Activated CD8-positive, alpha-beta memory T cell treated with anti-CD3 and anti-CD28 coated beads for 24 hours (primary cell): ENCODE measurements around the gene CCDC27.

Source experiments
- DNase-seq: peaks from one replicate; pipeline ENCODE4 v3.0.0-alpha.2; 2020

Gene CCDC27

DNA sequence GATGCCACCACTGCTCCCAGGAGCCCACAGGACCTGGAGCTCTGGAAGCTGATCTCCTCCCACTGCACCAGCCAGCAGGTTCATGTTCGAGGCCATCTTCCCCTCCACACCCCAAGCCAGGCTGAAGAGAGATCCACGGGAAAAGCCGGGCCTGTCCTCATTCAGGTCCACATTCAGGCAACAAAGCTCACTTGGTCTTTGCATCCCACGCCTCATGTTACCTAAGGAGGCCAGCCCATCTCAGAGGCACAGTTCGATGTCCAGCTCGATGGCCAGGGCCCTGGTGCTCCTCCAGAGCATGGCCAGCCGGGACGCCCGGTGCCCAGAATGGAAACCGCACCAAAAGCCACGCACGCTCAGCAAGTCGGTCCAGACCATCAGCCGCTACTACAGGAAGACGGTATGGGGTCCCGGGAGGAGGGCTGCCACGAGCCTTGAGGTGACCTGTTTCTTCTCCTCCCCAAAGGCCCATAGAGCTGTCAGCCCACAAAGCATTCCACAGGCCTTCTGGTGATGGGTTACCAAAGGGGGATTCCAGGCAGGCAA, at the start of gene CCDC27:
Gene CCDC27, plus strand, starts transcription at position 51 of the 546 bp plus-strand sequence. Its CDS starts 32 bp downstream, at position 83.
- no peak for DNase-seq

- DNase-seq: no peak
Observed at GRCh38 chr1:3702528-3702927, 49.7 kb upstream of the CCDC27 start.

GRCh38 chr1:3702990-3703728, 49.1 kb upstream of the CCDC27 start:
- DNase-seq: no peak

GRCh38 chr1:3703786-3704371, 48.4 kb upstream of the CCDC27 start:
- no peak for DNase-seq

DNA sequence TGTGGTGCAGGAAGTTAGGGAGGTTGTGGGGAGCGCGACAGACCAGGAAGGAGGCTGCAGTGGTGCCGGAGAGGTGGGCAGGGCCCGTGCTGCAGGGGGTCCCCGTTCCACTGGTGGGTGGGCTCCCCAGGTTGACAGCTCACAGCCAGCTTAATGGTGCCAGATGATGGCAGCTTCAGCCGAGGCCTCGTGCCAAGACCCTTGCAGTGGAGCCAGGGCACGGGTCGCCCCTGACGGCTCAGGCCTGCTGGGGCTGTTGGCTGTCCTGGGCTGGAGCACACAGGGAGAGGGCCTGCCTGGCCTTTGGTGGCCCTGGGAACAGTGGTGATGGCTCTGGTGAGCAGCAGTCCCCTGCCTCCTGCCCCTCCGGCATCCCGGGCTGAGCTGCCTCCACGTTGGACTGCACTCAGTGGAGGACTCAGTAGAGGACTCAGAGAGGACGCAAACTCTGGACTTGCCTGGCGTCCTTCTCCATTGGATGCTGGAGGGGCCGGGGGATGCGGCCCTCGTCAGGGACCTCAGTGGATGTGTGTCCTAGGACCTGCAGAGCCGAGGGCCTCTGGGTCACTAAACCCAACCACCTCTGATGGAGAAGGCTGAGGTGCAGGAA, 46.8 kb upstream of the CCDC27 start:
- DNase-seq: no peak

GRCh38 chr1:3706651-3707297, 45.5 kb upstream of the CCDC27 start:
- DNase-seq: no peak

DNA sequence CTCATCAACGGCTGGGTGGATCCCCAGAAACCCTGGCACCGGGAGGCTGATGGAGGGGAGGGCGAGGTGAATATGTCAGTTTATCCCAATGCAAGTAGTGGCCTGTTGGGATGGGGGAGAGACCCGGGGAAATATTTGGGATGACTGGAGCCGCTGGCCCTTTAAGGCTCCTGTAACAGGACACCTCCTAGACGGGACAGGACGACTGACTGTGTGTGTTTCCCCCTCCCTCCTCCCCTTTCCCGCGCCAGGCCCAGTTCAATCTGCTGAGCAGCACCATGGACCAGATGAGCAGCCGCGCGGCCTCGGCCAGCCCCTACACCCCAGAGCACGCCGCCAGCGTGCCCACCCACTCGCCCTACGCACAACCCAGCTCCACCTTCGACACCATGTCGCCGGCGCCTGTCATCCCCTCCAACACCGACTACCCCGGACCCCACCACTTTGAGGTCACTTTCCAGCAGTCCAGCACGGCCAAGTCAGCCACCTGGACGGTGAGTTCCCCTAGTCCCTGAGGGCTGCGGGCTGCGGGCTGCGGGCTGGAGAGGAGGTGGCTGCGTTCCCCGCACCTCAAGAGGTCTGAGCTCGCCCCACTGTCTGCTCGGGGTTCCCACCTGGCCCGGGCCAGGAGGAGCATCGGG, 44.8 kb upstream of the CCDC27 start:
- DNase-seq: no peak

- no peak for DNase-seq
Observed at GRCh38 chr1:3707939-3708328, 44.3 kb upstream of the CCDC27 start.

DNA sequence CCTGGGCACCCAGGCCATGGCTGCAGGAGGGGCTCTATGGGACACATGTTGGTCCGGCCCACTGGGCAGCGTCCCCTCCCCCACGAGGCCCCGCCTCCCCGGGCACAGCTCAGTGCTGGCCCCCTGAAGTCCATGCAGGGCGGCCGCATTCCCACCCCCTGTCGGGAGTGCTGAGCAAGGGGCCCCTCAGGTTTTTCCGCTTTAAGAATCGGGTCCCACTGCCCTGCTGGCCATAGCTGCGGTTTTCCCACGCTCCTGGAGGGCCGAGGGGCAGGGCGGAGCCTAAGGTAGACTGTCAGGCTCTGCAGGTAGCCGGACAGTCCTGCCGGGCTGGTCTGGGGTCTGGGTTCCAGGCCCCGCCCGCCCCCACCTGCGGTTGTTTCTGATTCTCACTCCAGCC, 43.5 kb upstream of the CCDC27 start:
- no peak for DNase-seq

- no peak for DNase-seq
Observed at GRCh38 chr1:3710251-3710650, 42.0 kb upstream of the CCDC27 start.

DNA sequence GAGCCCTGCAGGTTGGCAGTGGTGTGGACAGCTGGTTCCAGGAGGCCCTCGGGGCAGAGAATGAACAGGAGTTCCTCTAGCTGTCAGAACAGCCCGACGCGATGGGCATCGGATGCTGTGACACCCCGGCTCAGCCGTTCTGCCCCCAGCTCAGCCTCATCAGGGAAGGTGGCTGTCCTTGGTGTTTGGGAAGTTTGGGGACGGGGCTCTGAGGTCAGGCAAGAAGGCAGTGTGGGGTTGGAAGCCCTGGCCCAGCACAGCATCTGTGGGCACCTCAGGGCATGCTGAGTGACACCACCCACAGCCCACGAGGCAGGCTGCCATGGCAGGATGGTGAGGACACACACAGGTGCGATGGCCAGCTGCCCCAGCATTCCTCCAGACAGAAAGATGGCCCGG, 40.9 kb upstream of the CCDC27 start:
- DNase-seq: no peak

- DNase-seq: no peak
Observed at GRCh38 chr1:3711780-3712451, 40.3 kb upstream of the CCDC27 start.

DNA sequence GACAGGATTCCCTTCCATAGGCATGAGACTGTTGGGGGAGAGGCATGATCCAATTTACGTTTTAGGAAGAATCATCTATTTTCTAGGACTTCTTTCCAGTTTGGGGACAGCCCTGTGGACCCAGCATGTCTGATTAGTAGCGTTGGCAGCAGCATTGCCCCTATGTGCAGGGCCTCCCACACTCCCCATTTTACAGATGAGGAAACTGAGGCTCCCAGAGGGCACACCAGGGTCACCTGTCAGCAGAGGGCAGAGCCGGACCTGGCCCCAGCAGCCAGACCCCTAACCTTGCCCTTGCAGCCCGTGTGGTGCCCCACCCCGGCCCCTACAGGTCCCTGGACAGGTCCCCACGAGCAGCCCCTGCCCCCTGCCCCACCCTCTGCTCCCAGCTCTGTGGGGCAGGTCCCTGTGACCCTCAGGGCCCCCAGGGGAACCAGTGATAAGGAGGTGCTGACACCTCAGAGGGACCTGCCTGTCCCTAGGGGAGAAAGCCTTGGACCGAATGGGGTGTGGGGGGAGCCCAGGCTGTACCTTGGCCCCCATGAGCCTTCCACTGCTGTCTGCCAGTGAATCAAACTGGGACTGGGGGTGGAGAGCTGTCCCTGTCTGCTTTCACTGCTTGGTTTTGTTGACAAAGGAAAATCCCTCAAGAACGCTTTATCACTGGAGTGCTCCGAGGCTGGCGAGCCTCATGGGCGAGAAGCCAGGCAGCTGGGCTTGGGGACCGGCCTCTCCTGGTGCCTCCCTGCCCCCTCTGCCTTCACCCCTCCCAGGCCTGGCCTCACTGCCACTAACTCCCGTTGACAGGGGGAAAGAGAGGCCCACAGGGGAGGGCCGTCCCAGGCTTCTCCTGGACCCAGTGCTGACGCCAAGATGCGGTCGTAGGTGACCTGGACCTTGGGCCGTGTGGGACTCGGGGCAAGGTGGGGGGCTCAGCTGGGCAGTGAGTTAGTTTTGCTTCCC, 39.4 kb upstream of the CCDC27 start:
- DNase-seq: no peak

- no peak for DNase-seq
Observed at GRCh38 chr1:3713840-3714239, 38.4 kb upstream of the CCDC27 start.

DNA sequence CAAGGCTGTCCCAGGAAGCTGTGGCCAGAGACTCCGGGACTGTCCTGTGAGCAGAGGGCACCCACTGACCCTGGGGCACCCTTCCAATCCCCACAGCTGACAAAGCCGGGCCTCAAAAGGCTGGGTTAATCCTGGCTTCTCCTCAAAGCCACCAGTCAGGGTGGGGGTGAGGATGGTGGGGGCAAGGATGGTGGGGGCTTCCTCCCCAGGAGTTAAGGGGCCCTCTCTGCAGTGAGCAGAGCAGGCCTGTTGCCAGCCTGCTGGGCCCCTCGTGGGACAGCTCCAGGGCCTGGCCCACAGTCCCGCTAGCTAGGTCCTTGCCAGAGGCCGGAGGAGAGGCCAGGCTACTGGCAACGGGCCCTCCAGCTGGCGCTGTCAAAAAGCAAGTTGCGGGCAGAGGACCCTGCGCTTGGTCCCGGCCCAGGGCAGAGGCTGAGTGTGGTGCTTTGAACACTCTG, 37.9 kb upstream of the CCDC27 start:
- no peak for DNase-seq

GRCh38 chr1:3714814-3715213, 37.4 kb upstream of the CCDC27 start:
- DNase-seq: no peak

- DNase-seq: no peak
Observed at GRCh38 chr1:3716351-3716750, 35.9 kb upstream of the CCDC27 start.

- no peak for DNase-seq
Observed at GRCh38 chr1:3717041-3717714, 35.1 kb upstream of the CCDC27 start.

GRCh38 chr1:3717715-3718601, 34.3 kb upstream of the CCDC27 start:
- peak; percentile 62 for DNase-seq
